DND-41 (cell line): ENCODE measurements around the gene SUCO.

Experiments used
- ATAC-seq: fragments of 200-7000 bp; cut with Tn5 transposase; 3 replicates; pipeline ENCODE4 v1.9.1; 2021; ENCODE audit warnings: low read depth; ENCODE audit not compliant: insufficient read depth
- DNase-seq: peaks from one replicate; pipeline ENCODE4 v3.0.0-alpha.2; 2020
- H2AFZ ChIP-seq: 2 replicates; pipeline ENCODE4 v1.6.0; 2012; ENCODE audit warnings: low read depth, low read length
- H3K27ac ChIP-seq: 2 replicates; pipeline ENCODE4 v1.5.1; 2012; ENCODE audit warnings: low read length, inconsistent platforms
- H3K27me3 ChIP-seq: fragments of 200-600 bp; sonication (generic); 2 replicates; pipeline ENCODE4 v1.6.0; 2012; ENCODE audit warnings: low read length, mild to moderate bottlenecking, inconsistent platforms; ENCODE audit not compliant: insufficient read depth, poor library complexity
- H3K36me3 ChIP-seq: 2 replicates; pipeline ENCODE4 v1.5.1; 2012; ENCODE audit warnings: low read length, inconsistent platforms; ENCODE audit not compliant: insufficient read depth
- H3K4me1 ChIP-seq: 2 replicates; pipeline ENCODE4 v1.5.1; 2012; ENCODE audit warnings: mild to moderate bottlenecking, low read length; ENCODE audit not compliant: insufficient read depth
- H3K4me2 ChIP-seq: 2 replicates; pipeline ENCODE4 v1.6.0; 2012; ENCODE audit warnings: mild to moderate bottlenecking, moderate library complexity, low read length, inconsistent platforms; ENCODE audit not compliant: insufficient read depth
- H3K4me3 ChIP-seq, 2 experiments: fragments of 200-600 bp in 1 of 2; shearing (Covaris generic) in 1 of 2; 2 replicates each; pipeline ENCODE4 v1.5.1; 2012 to 2016; ENCODE audit warnings: inconsistent platforms in 2 of 2, low read length in 2 of 2, mild to moderate bottlenecking in 2 of 2, low read depth in 1 of 2, moderate library complexity in 1 of 2
- H3K79me2 ChIP-seq: 2 replicates; pipeline ENCODE4 v1.6.0; 2012; ENCODE audit warnings: low read length, inconsistent platforms; ENCODE audit not compliant: insufficient read depth
- H3K9ac ChIP-seq: 2 replicates; pipeline ENCODE4 v1.6.0; 2012; ENCODE audit warnings: low read depth, mild to moderate bottlenecking, inconsistent platforms, low read length, moderate library complexity
- H3K9me3 ChIP-seq: 2 replicates; pipeline ENCODE4 v1.5.1; 2012; ENCODE audit warnings: low read length, moderate library complexity, mild to moderate bottlenecking, inconsistent platforms; ENCODE audit not compliant: insufficient read depth, severe bottlenecking
- H4K20me1 ChIP-seq: 2 replicates; pipeline ENCODE4 v1.6.0; 2012; ENCODE audit warnings: low read length; ENCODE audit not compliant: insufficient read depth
- CTCF ChIP-seq: IDR thresholded peaks from 2 replicates; pipeline ENCODE4 v1.5.1; 2012; ENCODE audit warnings: borderline replicate concordance, low read length, moderate library complexity, mild to moderate bottlenecking; ENCODE audit not compliant: poor library complexity, severe bottlenecking; ENCODE audit errors: extremely low read depth
- EZH2 ChIP-seq: IDR thresholded peaks from 3 replicates; pipeline ENCODE4 v1.6.1; 2012; ENCODE audit warnings: borderline replicate concordance, low read depth, mild to moderate bottlenecking, moderate library complexity, low read length, inconsistent platforms; ENCODE audit not compliant: severe bottlenecking

SUCO gene

GRCh38 chr1:172554915-172555314 is 22.0 kb downstream of the SUCO start:
- TF ChIP-seq CTCF: no peak
- no peak for TF ChIP-seq EZH2
- peaks cover 46% of the 10 kb centered on the region for H3K79me2 ChIP-seq

GRCh38 chr1:172556461-172556860 is 23.5 kb downstream of the SUCO start:
- no peaks in the 10 kb centered on the region for H3K27me3 ChIP-seq
- ATAC-seq: no peak
- H3K27ac ChIP-seq: no peak overlapping the region
- DNase-seq: no peak
- H3K4me3 ChIP-seq: no peak overlapping the region
- H3K9ac ChIP-seq: no peak overlapping the region
- peaks cover 60% of the 10 kb centered on the region for H3K36me3 ChIP-seq
- H3K4me1 ChIP-seq: no peaks in the 10 kb centered on the region
- no peaks in the 10 kb centered on the region for H3K9me3 ChIP-seq
- no peak overlapping the region for H2AFZ ChIP-seq
- 0 out of 2 replicates have a peak, but pooled peaks cover 2% of the 10 kb centered on the region for H4K20me1 ChIP-seq
- peaks cover 31% of the 10 kb centered on the region for H3K79me2 ChIP-seq
- H3K4me2 ChIP-seq: no peak overlapping the region
- TF ChIP-seq EZH2 (no peak), CTCF (no peak)

More at GRCh38 chr1:172554915-172555314, 22.0 kb downstream of the SUCO start:
- no peak for DNase-seq
- H4K20me1 ChIP-seq: peaks cover 2% of the 10 kb centered on the region; the same call in 1 of the 2 replicates
- no peak overlapping the region for H3K27ac ChIP-seq
- no peak overlapping the region for H3K4me3 ChIP-seq
- H3K27me3 ChIP-seq: no peaks in the 10 kb centered on the region
- H3K4me2 ChIP-seq: no peak overlapping the region
- H2AFZ ChIP-seq: no peak overlapping the region
- no peaks in the 10 kb centered on the region for H3K4me1 ChIP-seq
- ATAC-seq: no peak
- peaks cover 45% of the 10 kb centered on the region for H3K36me3 ChIP-seq
- H3K9ac ChIP-seq: no peak overlapping the region
- H3K9me3 ChIP-seq: no peaks in the 10 kb centered on the region

- TF ChIP-seq EZH2 (no peak), CTCF (no peak)
- Histone ChIP-seq H3K4me1 (no peaks in the 10 kb centered on the region), H3K36me3 (peaks cover 67% of the 10 kb centered on the region), H3K9me3 (no peaks in the 10 kb centered on the region), H3K27ac (no peak overlapping the region), H3K4me3 (no peak overlapping the region), H3K27me3 (no peaks in the 10 kb centered on the region), H3K79me2 (peaks cover 23% of the 10 kb centered on the region), H3K9ac (no peak overlapping the region), H4K20me1 (0 out of 2 replicates have a peak, but pooled peaks cover 2% of the 10 kb centered on the region), H2AFZ (no peak overlapping the region), H3K4me2 (no peak overlapping the region)
- no peak for DNase-seq
- ATAC-seq: no peak
Observed at GRCh38 chr1:172557270-172557669, 24.3 kb downstream of the SUCO start.
